ENCODE measurements around the gene RGS7. TPM values are rescaled to one million over a fixed set of nuclear protein-coding genes. Genes with fewer than 3 reads are reported as not detected.

RGS7 gene
- 0.09 and 0.11 TPM in 2 replicates for total RNA-seq

GRCh38 chr1:241356519-241357365, at the start of gene RGS7:
RGS7 (minus strand) TSS chr1:241357205.

Other genes with a start within 250 kb of the RGS7 start
- 52.7 and 81.2 TPM in 2 replicates for gene FH, start 162.6 kb upstream of the RGS7 start, total RNA-seq
- gene KMO, start 175.2 kb upstream of the RGS7 start, total RNA-seq, result not detected in 2 replicates

All from dermis lymphatic vessel endothelial cell (primary cell).